WERI-Rb-1 (cell line): Measurements from ENCODE around the gene CNOT6.

ENCODE experiments used
- DNase-seq: peaks from one replicate; pipeline ENCODE4 v3.0.0-alpha.2; 2020
- H3K27ac ChIP-seq: fragments of 250-450 bp; sonication (Bioruptor Pico); 2 replicates; pipeline ENCODE4 v1.5.1; 2020; ENCODE audit warnings: mild to moderate bottlenecking, moderate library complexity
- H3K27me3 ChIP-seq: fragments of 250-450 bp; sonication (Bioruptor Pico); 2 replicates; pipeline ENCODE4 v1.5.1; 2021; ENCODE audit warnings: mild to moderate bottlenecking, low read depth, moderate library complexity; ENCODE audit not compliant: insufficient read depth, severe bottlenecking
- H3K36me3 ChIP-seq: fragments of 250-450 bp; sonication (Bioruptor Pico); 2 replicates; pipeline ENCODE4 v1.5.1; 2020; ENCODE audit warnings: mild to moderate bottlenecking, moderate library complexity
- H3K4me3 ChIP-seq: 2 replicates; pipeline ENCODE4 v1.5.1; 2011; ENCODE audit warnings: low read depth, mild to moderate bottlenecking, control low read depth, low read length
- H3K9me3 ChIP-seq: fragments of 250-450 bp; sonication (Bioruptor Pico); 2 replicates; pipeline ENCODE4 v1.5.1; 2021; ENCODE audit warnings: mild to moderate bottlenecking, moderate library complexity; ENCODE audit not compliant: severe bottlenecking
- TF ChIP-seq, protein P1 (sequence below): IDR thresholded peaks from 2 replicates; pipeline ENCODE4 v1.5.1; 2011; ENCODE audit warnings: low read depth, mild to moderate bottlenecking, control low read depth, inconsistent platforms, low read length

The CNOT6 gene

DNA sequence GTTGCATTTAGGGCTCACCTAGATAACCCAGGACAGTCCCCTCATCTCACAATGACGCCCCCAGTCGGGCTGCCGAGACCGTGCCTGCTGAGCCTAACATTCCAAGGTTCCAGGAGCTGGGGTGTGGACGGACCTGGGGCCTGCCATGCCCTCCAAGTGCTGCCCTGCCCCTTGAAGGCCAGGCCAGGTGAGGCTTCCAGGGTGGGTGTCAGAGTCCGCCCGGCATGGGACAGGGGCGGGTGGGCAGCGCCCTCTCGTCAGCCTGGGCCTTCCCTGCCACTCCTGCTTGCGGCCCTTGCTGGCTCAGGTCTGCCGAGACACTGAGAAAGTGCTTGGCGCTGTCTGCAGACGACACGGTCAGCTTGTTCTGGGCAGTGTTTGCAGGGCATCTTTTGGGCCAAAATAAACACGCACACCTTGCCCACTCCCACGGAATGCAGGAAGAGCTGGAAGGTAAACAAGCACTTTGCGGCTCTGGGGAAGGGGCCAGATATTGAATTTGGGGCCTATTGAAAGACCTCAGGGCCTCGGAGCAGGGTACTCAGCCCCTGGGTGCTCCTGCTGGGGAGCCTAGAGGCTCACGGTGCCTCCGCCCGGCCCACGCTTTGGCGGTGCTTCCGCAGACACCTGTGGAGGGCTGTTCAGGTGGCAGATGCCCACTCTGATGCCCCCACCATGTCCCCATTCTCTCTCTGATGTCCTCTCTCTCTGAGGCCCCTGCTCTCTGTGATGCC is 101.4 kb downstream of the CNOT6 start:
- Histone ChIP-seq H3K27me3 (no peaks in the 10 kb centered on the region), H3K27ac (no peak overlapping the region), H3K4me3 (no peak overlapping the region), H3K9me3 (no peaks in the 10 kb centered on the region), H3K36me3 (no peaks in the 10 kb centered on the region)
- DNase-seq, result no peak
- TF ChIP-seq, protein P1, sequence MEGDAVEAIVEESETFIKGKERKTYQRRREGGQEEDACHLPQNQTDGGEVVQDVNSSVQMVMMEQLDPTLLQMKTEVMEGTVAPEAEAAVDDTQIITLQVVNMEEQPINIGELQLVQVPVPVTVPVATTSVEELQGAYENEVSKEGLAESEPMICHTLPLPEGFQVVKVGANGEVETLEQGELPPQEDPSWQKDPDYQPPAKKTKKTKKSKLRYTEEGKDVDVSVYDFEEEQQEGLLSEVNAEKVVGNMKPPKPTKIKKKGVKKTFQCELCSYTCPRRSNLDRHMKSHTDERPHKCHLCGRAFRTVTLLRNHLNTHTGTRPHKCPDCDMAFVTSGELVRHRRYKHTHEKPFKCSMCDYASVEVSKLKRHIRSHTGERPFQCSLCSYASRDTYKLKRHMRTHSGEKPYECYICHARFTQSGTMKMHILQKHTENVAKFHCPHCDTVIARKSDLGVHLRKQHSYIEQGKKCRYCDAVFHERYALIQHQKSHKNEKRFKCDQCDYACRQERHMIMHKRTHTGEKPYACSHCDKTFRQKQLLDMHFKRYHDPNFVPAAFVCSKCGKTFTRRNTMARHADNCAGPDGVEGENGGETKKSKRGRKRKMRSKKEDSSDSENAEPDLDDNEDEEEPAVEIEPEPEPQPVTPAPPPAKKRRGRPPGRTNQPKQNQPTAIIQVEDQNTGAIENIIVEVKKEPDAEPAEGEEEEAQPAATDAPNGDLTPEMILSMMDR, result no peak

DNA sequence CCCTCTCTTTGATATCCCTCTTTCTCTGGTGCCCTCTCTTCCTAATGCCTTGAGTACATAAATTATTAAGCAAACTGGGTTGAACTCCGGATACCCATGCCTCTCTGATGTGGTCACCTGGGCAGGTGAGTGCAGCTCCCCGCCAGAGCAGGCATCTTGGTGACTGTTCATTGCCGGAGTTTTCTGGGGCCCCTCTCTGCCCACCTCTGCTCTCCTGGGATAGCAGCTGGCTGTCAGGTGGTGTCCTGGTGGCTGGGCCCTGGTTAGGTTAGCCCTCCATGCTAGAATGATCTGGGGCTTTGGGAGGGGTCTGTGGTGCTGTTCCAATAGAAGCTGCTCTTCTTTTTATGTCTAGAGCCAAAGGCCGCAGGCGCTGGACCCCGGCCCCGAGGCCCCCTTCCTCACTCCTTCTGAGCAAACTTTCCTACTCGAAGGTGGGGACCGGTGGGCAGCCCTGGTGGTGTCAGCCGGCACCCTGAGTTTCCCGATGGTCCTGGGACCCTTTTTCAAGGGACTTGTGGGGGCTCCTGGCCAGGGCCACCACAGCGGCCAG is 102.0 kb downstream of the CNOT6 start:
- no peak overlapping the region for H3K27ac ChIP-seq
- TF ChIP-seq, protein P1, result no peak
- H3K9me3 ChIP-seq, result no peaks in the 10 kb centered on the region
- H3K4me3 ChIP-seq, result no peak overlapping the region
- no peaks in the 10 kb centered on the region for H3K27me3 ChIP-seq
- DNase-seq, result no peak
- H3K36me3 ChIP-seq, result no peaks in the 10 kb centered on the region

DNA sequence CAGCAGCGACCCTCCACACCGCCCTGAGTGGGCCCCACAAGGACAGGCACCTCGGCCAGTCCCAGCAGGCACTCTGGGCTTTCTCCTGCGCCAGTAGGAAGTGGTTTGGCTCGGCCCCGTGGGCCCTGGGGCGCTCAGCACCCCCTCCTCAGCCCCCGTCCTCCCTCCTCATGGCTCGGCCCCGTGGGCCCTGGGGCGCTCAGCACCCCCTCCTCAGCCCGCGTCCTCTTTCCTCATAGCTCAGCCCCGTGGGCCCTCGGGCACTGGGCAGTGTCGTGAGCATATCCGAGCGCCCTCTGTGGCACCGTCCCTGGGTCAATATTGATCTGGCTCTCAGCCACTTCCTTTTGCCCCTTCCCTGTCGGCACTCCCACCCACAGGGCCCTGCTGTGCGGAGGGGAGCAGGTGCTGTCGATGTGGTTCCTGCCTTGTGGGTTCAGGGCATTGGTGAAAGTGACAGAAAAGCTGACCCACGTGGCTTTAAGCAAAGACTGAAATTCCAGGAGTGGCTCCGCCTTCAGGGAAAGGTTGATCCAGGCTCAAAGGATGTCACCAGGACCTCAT is 102.6 kb downstream of the CNOT6 start:
- no peak overlapping the region for H3K4me3 ChIP-seq
- H3K27me3 ChIP-seq, result no peaks in the 10 kb centered on the region

DNA sequence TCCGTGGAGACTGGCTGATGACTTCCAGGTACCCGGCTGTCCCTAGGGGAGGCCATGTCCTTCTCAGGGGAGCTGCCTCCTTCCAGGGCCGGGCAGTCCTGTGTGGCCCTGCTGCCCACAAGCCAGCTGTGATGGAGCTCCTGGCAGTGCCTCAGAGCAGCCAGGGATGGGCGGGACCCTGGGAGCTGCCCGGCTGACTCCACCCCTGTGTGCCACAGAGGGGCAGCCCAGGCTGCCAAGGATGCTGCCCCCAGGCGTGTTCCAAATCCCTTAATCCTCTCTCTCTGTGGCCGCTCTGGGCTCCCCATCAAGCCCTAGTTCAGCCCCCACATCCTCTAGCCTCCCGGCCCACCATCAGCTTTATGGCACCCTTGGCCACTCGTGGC is 104.1 kb downstream of the CNOT6 start:
- no peak overlapping the region for H3K27ac ChIP-seq
- no peaks in the 10 kb centered on the region for H3K9me3 ChIP-seq
- TF ChIP-seq, protein P1, result no peak
- DNase-seq, result no peak
- H3K36me3 ChIP-seq, result no peaks in the 10 kb centered on the region
- H3K27me3 ChIP-seq, result no peaks in the 10 kb centered on the region
- no peak overlapping the region for H3K4me3 ChIP-seq

More for the DNA sequence above, 102.6 kb downstream of the CNOT6 start:
- TF ChIP-seq, protein P1, result no peak
- H3K36me3 ChIP-seq, result no peaks in the 10 kb centered on the region
- no peaks in the 10 kb centered on the region for H3K9me3 ChIP-seq
- H3K27ac ChIP-seq, result no peak overlapping the region
- DNase-seq, result no peak

DNA sequence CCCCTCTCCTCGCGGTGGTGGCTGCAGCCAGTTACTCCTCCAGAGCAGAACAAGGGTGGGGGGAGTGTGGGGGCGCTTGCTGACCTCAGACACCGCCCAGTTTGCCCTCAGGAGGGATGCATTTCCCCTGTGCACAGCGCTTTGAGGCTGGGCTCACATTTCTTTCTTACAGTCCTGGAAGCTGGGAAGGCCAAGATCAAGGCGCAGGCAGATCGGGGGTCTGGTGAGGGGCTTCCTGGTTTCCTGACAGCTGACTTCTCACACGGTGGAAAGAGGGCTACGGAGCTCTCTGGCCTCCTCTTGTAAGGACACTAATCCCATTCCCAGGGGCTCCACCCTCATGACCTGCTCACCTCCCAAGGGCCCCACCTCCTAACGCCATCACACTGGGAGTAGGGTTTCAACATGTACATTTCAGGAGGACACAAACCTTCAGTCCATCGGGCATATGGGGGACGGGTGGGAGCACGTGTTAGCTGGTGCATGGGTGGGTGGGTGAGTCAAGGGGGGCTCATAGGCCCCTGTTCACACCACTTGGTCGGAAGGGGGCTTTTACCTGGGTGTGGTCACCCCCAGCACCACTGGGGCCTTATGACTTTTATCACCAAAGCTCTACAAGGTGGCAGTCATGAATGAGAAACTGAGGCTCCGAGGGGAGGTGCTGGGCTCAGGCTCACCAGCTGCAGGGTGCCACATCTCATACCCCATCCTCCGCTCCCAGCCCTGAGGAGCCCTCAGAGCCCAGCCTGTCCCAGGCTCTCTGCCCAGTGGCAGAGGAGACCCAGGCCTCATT is 104.8 kb downstream of the CNOT6 start:
- no peaks in the 10 kb centered on the region for H3K9me3 ChIP-seq
- no peak for DNase-seq
- H3K4me3 ChIP-seq, result no peak overlapping the region
- TF ChIP-seq, protein P1, result no peak
- H3K27ac ChIP-seq, result no peak overlapping the region
- no peaks in the 10 kb centered on the region for H3K27me3 ChIP-seq
- no peaks in the 10 kb centered on the region for H3K36me3 ChIP-seq
